Astrocyte (in vitro differentiated cells and primary cell): Measurements from ENCODE around the gene PRKCH. TPM values are rescaled to one million over a fixed set of nuclear protein-coding genes. Genes with fewer than 3 reads are reported as not detected.

ENCODE experiments used
- DNase-seq: peaks from one replicate; pipeline ENCODE4 v3.0.0-alpha.2; 2010; ENCODE audit warnings: low read depth
- FAIRE-seq: peaks from 2 replicates; lab custom pipeline; 2011; peaks lifted over from hg19 to GRCh38; lab: Jason Lieb, UNC
- H2AFZ ChIP-seq: 2 replicates; pipeline ENCODE4 v1.6.0; 2012; ENCODE audit warnings: low read depth, low read length, inconsistent platforms
- H3K27ac ChIP-seq: 2 replicates; pipeline ENCODE4 v1.5.1; 2011; ENCODE audit warnings: low read depth, low read length, inconsistent platforms
- H3K27me3 ChIP-seq: 2 replicates; pipeline ENCODE4 v1.6.0; 2011; ENCODE audit warnings: low read length, inconsistent platforms; ENCODE audit not compliant: insufficient read depth
- H3K36me3 ChIP-seq: 2 replicates; pipeline ENCODE4 v1.5.1; 2011; ENCODE audit warnings: low read length, inconsistent platforms; ENCODE audit not compliant: insufficient read depth
- H3K4me1 ChIP-seq: 2 replicates; pipeline ENCODE4 v1.5.1; 2011; ENCODE audit warnings: low read length, inconsistent platforms; ENCODE audit not compliant: insufficient read depth
- H3K4me2 ChIP-seq: 2 replicates; pipeline ENCODE4 v1.6.0; 2012; ENCODE audit warnings: low read length, inconsistent platforms
- H3K4me3 ChIP-seq: 2 replicates; pipeline ENCODE4 v1.5.1; 2011; ENCODE audit warnings: low read depth, mild to moderate bottlenecking, low read length, inconsistent platforms; ENCODE audit not compliant: insufficient read depth
- H3K79me2 ChIP-seq: 2 replicates; pipeline ENCODE4 v1.6.0; 2012; ENCODE audit warnings: mild to moderate bottlenecking, low read length, inconsistent platforms; ENCODE audit not compliant: insufficient read depth
- H3K9ac ChIP-seq: 2 replicates; pipeline ENCODE4 v1.6.0; 2012; ENCODE audit warnings: mild to moderate bottlenecking, low read length, inconsistent platforms
- H3K9me3 ChIP-seq: 2 replicates; pipeline ENCODE4 v1.5.1; 2012; ENCODE audit warnings: low read depth, mild to moderate bottlenecking, low read length, inconsistent platforms; ENCODE audit not compliant: insufficient read depth
- H4K20me1 ChIP-seq: 2 replicates; pipeline ENCODE4 v1.6.0; 2012; ENCODE audit warnings: low read length, inconsistent platforms; ENCODE audit not compliant: insufficient read depth
- H3K27ac Mint-ChIP-seq: one replicate; pipeline ENCODE4 v1.8.0; 2021; ENCODE audit warnings: mild to moderate bottlenecking, mixed read lengths; ENCODE audit not compliant: unreplicated experiment
- H3K27me3 Mint-ChIP-seq: one replicate; pipeline ENCODE4 v1.8.0; 2021; ENCODE audit warnings: low read depth, mixed read lengths; ENCODE audit not compliant: unreplicated experiment
- H3K36me3 Mint-ChIP-seq: one replicate; pipeline ENCODE4 v1.8.0; 2021; ENCODE audit warnings: low read depth, mixed read lengths; ENCODE audit not compliant: unreplicated experiment
- H3K4me1 Mint-ChIP-seq: one replicate; pipeline ENCODE4 v1.8.0; 2021; ENCODE audit warnings: low read depth, mixed read lengths; ENCODE audit not compliant: unreplicated experiment
- H3K4me3 Mint-ChIP-seq: one replicate; pipeline ENCODE4 v1.8.0; 2021; ENCODE audit warnings: mild to moderate bottlenecking, moderate library complexity, mixed read lengths; ENCODE audit not compliant: unreplicated experiment
- H3K9me3 Mint-ChIP-seq: one replicate; pipeline ENCODE4 v1.8.0; 2021; ENCODE audit warnings: mild to moderate bottlenecking, mixed read lengths; ENCODE audit not compliant: unreplicated experiment
- EZH2 ChIP-seq: IDR thresholded peaks from 2 replicates; pipeline ENCODE4 v1.6.1; 2012; ENCODE audit warnings: mild to moderate bottlenecking, low read length, inconsistent platforms; ENCODE audit not compliant: insufficient read depth
- total RNA-seq: library from RNA; stranded (reverse); gene quantifications from 2 replicates; pipeline ENCODE4 v1.2.1, GENCODE V29; 2021
- TF ChIP-seq, protein P1 (sequence below): IDR thresholded peaks from 2 replicates; pipeline ENCODE4 v1.5.1; 2011; ENCODE audit warnings: low read depth, mild to moderate bottlenecking, inconsistent platforms, low read length, moderate library complexity; ENCODE audit not compliant: insufficient read depth

The PRKCH gene
- total RNA-seq, 1 donor from 2014 or later: 6.0 TPM

DNA sequence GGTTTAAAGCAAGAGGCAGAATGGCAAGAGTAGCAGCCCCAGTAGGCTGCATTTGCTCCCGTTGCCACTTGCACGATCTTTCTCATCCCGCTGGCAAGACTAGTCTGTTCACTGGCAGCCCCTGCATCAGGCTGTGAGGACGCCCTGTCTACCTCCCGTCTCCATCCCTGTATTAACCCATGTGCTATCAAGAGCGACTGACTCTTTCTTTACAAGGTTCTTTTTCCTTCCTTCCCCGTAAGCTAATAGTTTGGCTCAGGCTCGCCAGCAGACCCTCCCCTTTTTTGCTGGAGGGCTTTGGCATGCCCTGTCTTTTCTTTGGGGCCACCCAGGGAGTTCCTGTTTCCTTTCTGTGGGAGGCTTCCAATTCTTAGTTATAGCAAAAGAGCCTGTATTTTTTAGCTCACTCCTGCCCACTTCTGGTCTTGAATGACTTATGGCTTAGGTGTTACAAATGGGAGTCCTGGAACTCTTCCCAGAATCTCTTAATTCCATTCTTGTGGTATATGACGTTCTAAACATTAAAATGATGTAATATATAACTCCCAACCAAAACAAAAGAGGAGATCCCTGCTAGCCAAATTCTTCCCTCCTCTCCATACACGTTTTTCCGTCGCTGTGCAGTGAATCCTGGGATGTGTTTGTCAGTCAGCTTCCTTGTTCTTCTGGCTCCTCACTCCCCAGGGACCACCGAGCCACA is 149.0 kb downstream of the PRKCH start:
- Mint-ChIP-seq H3K9me3 (no peaks in the 10 kb centered on the region), H3K4me3 (no peak overlapping the region), H3K27me3 (no peaks in the 10 kb centered on the region), H3K27ac (peak overlapping the region; percentile 80), H3K4me1 (peaks cover 53% of the 10 kb centered on the region), H3K36me3 (no peaks in the 10 kb centered on the region)
- Histone ChIP-seq H3K27ac (peak overlapping the region; percentile 87), H3K9ac (peak overlapping the region; percentile 80), H3K79me2 (no peaks in the 10 kb centered on the region), H3K4me3 (peak overlapping the region; percentile 43), H4K20me1 (no peaks in the 10 kb centered on the region), H3K4me1 (peaks cover 48% of the 10 kb centered on the region), H3K9me3 (no peaks in the 10 kb centered on the region), H3K27me3 (no peaks in the 10 kb centered on the region), H3K4me2 (peak overlapping the region; percentile 84), H2AFZ (peak overlapping the region; percentile 64), H3K36me3 (no peaks in the 10 kb centered on the region)
- TF ChIP-seq, protein P1, sequence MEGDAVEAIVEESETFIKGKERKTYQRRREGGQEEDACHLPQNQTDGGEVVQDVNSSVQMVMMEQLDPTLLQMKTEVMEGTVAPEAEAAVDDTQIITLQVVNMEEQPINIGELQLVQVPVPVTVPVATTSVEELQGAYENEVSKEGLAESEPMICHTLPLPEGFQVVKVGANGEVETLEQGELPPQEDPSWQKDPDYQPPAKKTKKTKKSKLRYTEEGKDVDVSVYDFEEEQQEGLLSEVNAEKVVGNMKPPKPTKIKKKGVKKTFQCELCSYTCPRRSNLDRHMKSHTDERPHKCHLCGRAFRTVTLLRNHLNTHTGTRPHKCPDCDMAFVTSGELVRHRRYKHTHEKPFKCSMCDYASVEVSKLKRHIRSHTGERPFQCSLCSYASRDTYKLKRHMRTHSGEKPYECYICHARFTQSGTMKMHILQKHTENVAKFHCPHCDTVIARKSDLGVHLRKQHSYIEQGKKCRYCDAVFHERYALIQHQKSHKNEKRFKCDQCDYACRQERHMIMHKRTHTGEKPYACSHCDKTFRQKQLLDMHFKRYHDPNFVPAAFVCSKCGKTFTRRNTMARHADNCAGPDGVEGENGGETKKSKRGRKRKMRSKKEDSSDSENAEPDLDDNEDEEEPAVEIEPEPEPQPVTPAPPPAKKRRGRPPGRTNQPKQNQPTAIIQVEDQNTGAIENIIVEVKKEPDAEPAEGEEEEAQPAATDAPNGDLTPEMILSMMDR: peak; percentile 54
- TF ChIP-seq EZH2: no peak
- peak; percentile 97 for DNase-seq
- no peak for FAIRE-seq

DNA sequence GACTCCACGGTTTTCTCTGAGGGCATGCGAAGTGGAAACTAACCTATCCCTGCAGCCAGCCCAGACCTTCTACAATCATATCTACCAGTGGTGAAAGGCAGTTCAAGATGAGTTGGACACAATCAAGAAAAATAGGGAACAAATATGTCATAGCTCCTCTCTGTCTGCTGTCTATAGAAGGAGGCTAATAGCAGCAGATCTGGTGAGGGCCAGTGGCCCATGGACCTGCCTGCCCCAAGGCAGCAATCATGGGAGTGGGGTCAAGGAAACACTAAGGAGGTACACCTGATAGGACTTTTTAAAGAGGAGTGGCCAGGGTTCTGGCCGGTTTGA is 149.5 kb downstream of the PRKCH start:
- Histone ChIP-seq H3K9ac (peak overlapping the region; percentile 80), H3K79me2 (no peaks in the 10 kb centered on the region), H3K27ac (peak overlapping the region; percentile 87), H2AFZ (no peak overlapping the region), H4K20me1 (no peaks in the 10 kb centered on the region), H3K9me3 (no peaks in the 10 kb centered on the region), H3K36me3 (no peaks in the 10 kb centered on the region), H3K27me3 (no peaks in the 10 kb centered on the region), H3K4me1 (peaks cover 47% of the 10 kb centered on the region), H3K4me3 (peak overlapping the region; percentile 15), H3K4me2 (peak overlapping the region; percentile 84)
- DNase-seq (no peak), FAIRE-seq (no peak)
- Mint-ChIP-seq H3K36me3 (no peaks in the 10 kb centered on the region), H3K9me3 (no peaks in the 10 kb centered on the region), H3K27me3 (no peaks in the 10 kb centered on the region), H3K4me3 (no peak overlapping the region), H3K4me1 (peaks cover 53% of the 10 kb centered on the region), H3K27ac (peak overlapping the region; percentile 80)
- TF ChIP-seq, protein P1: no peak

DNA sequence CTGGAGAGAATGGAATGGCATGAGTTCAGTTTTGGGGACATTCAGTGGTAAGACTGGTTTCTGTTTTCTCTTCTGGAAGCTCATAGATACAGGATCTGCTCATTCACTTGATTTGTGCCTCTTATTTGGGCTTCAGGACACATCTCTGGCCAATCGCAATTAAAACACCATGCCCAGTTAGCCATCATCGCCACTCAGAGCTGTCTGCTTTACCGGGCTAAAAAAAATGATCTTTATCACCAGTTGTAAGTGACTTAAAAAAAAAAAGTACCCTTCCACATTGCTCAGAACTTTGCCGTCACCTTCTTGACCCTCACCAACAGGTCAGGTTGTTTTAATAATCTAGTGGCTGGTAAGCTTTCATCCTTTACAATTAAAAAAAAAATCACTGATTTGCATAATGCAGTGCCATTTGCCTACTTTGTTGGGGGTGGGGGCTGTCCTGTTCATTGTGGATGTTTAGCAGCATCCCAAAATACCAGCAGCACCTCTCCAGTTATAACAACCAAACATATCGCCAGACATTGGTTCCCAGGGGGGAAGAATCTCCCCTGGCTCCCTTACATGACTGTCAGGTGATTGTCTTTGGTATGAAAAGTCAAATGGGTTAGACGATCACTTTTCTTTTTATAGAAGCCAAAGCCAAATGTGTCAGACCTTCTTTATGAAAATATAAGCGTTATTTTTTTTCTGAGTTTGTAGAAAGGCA is 150.1 kb downstream of the PRKCH start:
- H3K36me3 ChIP-seq: no peaks in the 10 kb centered on the region
- FAIRE-seq: no peak
- Mint-ChIP-seq H3K36me3 (no peaks in the 10 kb centered on the region), H3K4me3 (peak overlapping the region; percentile 58), H3K27me3 (no peaks in the 10 kb centered on the region), H3K9me3 (no peaks in the 10 kb centered on the region), H3K27ac (peak overlapping the region; percentile 80), H3K4me1 (peaks cover 55% of the 10 kb centered on the region)
- H3K27ac ChIP-seq: peak overlapping the region; percentile 87
- H3K27me3 ChIP-seq: no peaks in the 10 kb centered on the region
- H3K9me3 ChIP-seq: no peaks in the 10 kb centered on the region
- no peak for DNase-seq
- H3K4me2 ChIP-seq: peak overlapping the region; percentile 84
- no peak overlapping the region for H2AFZ ChIP-seq
- H3K9ac ChIP-seq: peak overlapping the region; percentile 80
- H3K4me3 ChIP-seq: peak overlapping the region; percentile 58
- TF ChIP-seq, protein P1: no peak
- no peak for TF ChIP-seq EZH2
- H3K79me2 ChIP-seq: no peaks in the 10 kb centered on the region
- peaks cover 47% of the 10 kb centered on the region for H3K4me1 ChIP-seq
- H4K20me1 ChIP-seq: no peaks in the 10 kb centered on the region
